HepG2 (cell line): ENCODE data around the gene TLE1. TPM values are rescaled to one million over a fixed set of nuclear protein-coding genes. Genes with fewer than 3 reads are reported as not detected.

Experiments used
- ATAC-seq: fragments of 200-7000 bp; cut with Tn5 transposase; 3 replicates; pipeline ENCODE4 v1.9.1; 2020; ENCODE audit warnings: mild to moderate bottlenecking, moderate library complexity
- BruUV-seq: library from RNA; stranded (reverse); fragments of 400-500 nt; replicated peaks from 2 replicates; lab custom pipeline; 2021; lab: Mats Ljungman, UMichigan
- CTCF ChIA-PET: fragments of 300-600 bp; formaldehyde crosslinking; extraction: SDS; loops from one replicate; lab custom pipeline; 2021; ENCODE audit warnings: low total read pairs, inconsistent platforms, low intra/inter-chr PET ratio; lab: Yijun Ruan, JAX
- POLR2A ChIA-PET: fragments of 350-600 bp; sonication (Branson Sonifier 250); formaldehyde crosslinking; loops from one replicate; lab custom pipeline; 2020; ENCODE audit warnings: antibody characterized with exemption, inconsistent platforms; lab: Yijun Ruan, JAX
- DNase-seq: peaks from one replicate; pipeline ENCODE4 v3.0.0-alpha.2; 2015; ENCODE audit warnings: low spot score
- FAIRE-seq: peaks from 3 replicates; lab custom pipeline; 2011; peaks lifted over from hg19 to GRCh38; lab: Jason Lieb, UNC
- H2AFZ ChIP-seq: one replicate; pipeline ENCODE4 v1.6.1; 2011; ENCODE audit warnings: low read length, inconsistent platforms
- H3K27ac ChIP-seq: fragments of 300-600 bp; 3 replicates; pipeline ENCODE4 v1.8.0; 2011; ENCODE audit warnings: mixed run types, mild to moderate bottlenecking, mixed read lengths, low read length, inconsistent platforms; ENCODE audit not compliant: insufficient read depth; ENCODE audit errors: extremely low read length
- H3K27me3 ChIP-seq, 2 experiments: fragments of 200-600 bp in 1 of 2; 2 replicates in 1 of 2; 3 replicates in 1 of 2; pipeline versions ENCODE4 v1.6.0 to v1.8.0; 2011; ENCODE audit warnings: low read length in 2 of 2, mild to moderate bottlenecking in 2 of 2, moderate library complexity in 2 of 2, inconsistent platforms in 1 of 2; ENCODE audit not compliant: insufficient read depth in 2 of 2, control insufficient read depth in 1 of 2
- H3K36me3 ChIP-seq, 2 experiments: fragments of 200-600 bp in 1 of 2; replicated peaks in 1 of 2; 2 replicates in 1 of 2; 3 replicates in 1 of 2; pipeline versions ENCODE4 v1.5.1 to v1.8.0; 2011; ENCODE audit warnings: low read length in 2 of 2, inconsistent platforms in 1 of 2; ENCODE audit not compliant: insufficient read depth in 2 of 2, control insufficient read depth in 1 of 2
- H3K4me1 ChIP-seq: 2 replicates; pipeline ENCODE4 v1.5.1; 2012; ENCODE audit warnings: low read length, inconsistent platforms; ENCODE audit not compliant: insufficient read depth
- H3K4me2 ChIP-seq: 2 replicates; pipeline ENCODE4 v1.6.0; 2011; ENCODE audit warnings: low read depth, low read length, inconsistent platforms
- H3K4me3 ChIP-seq, 3 experiments: fragments of 200-600 bp in 1 of 3; sonication (generic), shearing (Covaris generic) in 1 of 3; replicated peaks in 1 of 3; 2 replicates each; pipeline ENCODE4 v1.5.1; 2011 to 2016; ENCODE audit warnings: low read length in 3 of 3, inconsistent platforms in 2 of 3, low read depth in 2 of 3, mild to moderate bottlenecking in 2 of 3, control low read depth in 1 of 3, mixed read lengths in 1 of 3; ENCODE audit not compliant: insufficient read depth in 1 of 3
- H3K79me2 ChIP-seq: one replicate; pipeline ENCODE4 v1.6.1; 2011; ENCODE audit warnings: low read length, inconsistent platforms; ENCODE audit not compliant: insufficient read depth
- H3K9ac ChIP-seq: 2 replicates; pipeline ENCODE4 v1.6.0; 2011; ENCODE audit warnings: mild to moderate bottlenecking, low read depth, low read length, inconsistent platforms; ENCODE audit not compliant: insufficient read depth
- H3K9me3 ChIP-seq: 2 replicates; pipeline ENCODE4 v1.5.1; 2012; ENCODE audit warnings: mild to moderate bottlenecking, low read length
- H4K20me1 ChIP-seq: 2 replicates; pipeline ENCODE4 v1.6.0; 2011; ENCODE audit warnings: inconsistent platforms, mild to moderate bottlenecking, low read length, moderate library complexity; ENCODE audit not compliant: insufficient read depth
- GFI1 ChIP-seq: sonication (generic); formaldehyde crosslinking; IDR thresholded peaks from 2 replicates; pipeline ENCODE4 v1.5.0; 2020; ENCODE audit warnings: missing genetic modification reagents, mild to moderate bottlenecking, borderline replicate concordance
- MEIS2 ChIP-seq: sonication (generic); formaldehyde crosslinking; IDR thresholded peaks from 2 replicates; pipeline ENCODE4 v1.9.0; 2021; ENCODE audit warnings: mild to moderate bottlenecking, missing genetic modification reagents
- TBP ChIP-seq: sonication (generic); formaldehyde crosslinking; IDR thresholded peaks from 2 replicates; pipeline ENCODE4 v1.5.0; 2020; ENCODE audit warnings: missing genetic modification reagents
- ZBTB10 ChIP-seq: sonication (generic); formaldehyde crosslinking; IDR thresholded peaks from 2 replicates; pipeline ENCODE4 v1.4.0; 2020; ENCODE audit warnings: missing genetic modification reagents, borderline replicate concordance
- ZNF296 ChIP-seq: sonication (generic); formaldehyde crosslinking; conservative IDR thresholded peaks from 2 replicates; pipeline ENCODE4 v1.5.0; 2020; ENCODE audit warnings: mild to moderate bottlenecking, missing genetic modification reagents
- ZNF687 ChIP-seq: sonication (generic); formaldehyde crosslinking; IDR thresholded peaks from 2 replicates; pipeline ENCODE4 v1.5.1; 2020; ENCODE audit warnings: mild to moderate bottlenecking, missing genetic modification reagents, moderate library complexity
- WGBS: methylation state at CpG from one replicate; pipeline ENCODE4 v1.1.6; 2017; ENCODE audit warnings: low lambda C conversion rate; 5-methylcytosine and 5-hydroxymethylcytosine counted together
- in situ Hi-C: cut with HindIII; loops from 2 replicates; pipeline ENCODE4 v1.10.0; 2017; ENCODE audit warnings: low pct_unique_long_range_greater_than_20kb; ENCODE audit not compliant: extremely low pct_ligation_motif_present
- intact Hi-C: fragments of 100-400 bp; cut with micrococcal nuclease; formaldehyde crosslinking; loops from one replicate; pipeline ENCODE4 v1.10.0; 2022; ENCODE audit not compliant: unreplicated experiment
- polyA plus RNA-seq, 8 experiments: library from polyadenylated mRNA; depleted of rRNA in 3 of 8; stranded (reverse) in 7 of 8; unstranded in 1 of 8; fragments of >200 nt; fragmentation: Illumina TruSeq in 4 of 8; extraction: Trizol in 4 of 8; gene quantifications; 2 replicates each; pipeline versions ENCODE4 v1.2.1 to v1.2.3, GENCODE V29; 2011 to 2016; ENCODE audit warnings: low read depth in 4 of 8, missing spikeins in 1 of 8, mixed read lengths in 1 of 8; ENCODE audit not compliant: insufficient read depth in 1 of 8
- total RNA-seq, 5 experiments: library from RNA; depleted of rRNA; stranded (reverse); fragments of >200 nt; fragmentation: Illumina TruSeq; extraction: Trizol; gene quantifications; 2 replicates each; pipeline ENCODE4 v1.2.3, GENCODE V29; 2016; ENCODE audit warnings: low read depth in 1 of 5

The TLE1 gene
- total and polyA plus RNA-seq, 2 of the 13 experiments (the other 11 are each of a cell fraction or from before 2014, with no cell fraction given), result 35.9 to 109 TPM

GRCh38 chr9:81591791-81592190 is 97.6 kb downstream of the TLE1 start:
- TF ChIP-seq MEIS2 (no peak), ZNF296 (CRISPR knock-in tag) (no peak), ZNF687 (0 out of 2 replicates have a peak, but pooled peaks have one; percentile 28), TBP (no peak), ZBTB10 (no peak), GFI1 (CRISPR knock-in tag) (no peak)
- POLR2A ChIA-PET, result no interaction called here
- BruUV-seq, result no TSS peak
- Histone ChIP-seq H4K20me1 (no peaks in the 10 kb centered on the region), H3K4me3 (no peak overlapping the region), H2AFZ (no peak overlapping the region), H3K4me2 (no peak overlapping the region), H3K36me3 (peaks cover 10 to 55% of the 10 kb centered on the region in 2 experiments; a peak in 4 of 5 replicates), H3K27me3 (no peaks in the 10 kb centered on the region), H3K9ac (no peak overlapping the region), H3K79me2 (peaks cover 2% of the 10 kb centered on the region), H3K27ac (no peak overlapping the region), H3K9me3 (no peaks in the 10 kb centered on the region), H3K4me1 (peaks cover 83% of the 10 kb centered on the region)
- in situ Hi-C loops, result no loop called here
- ATAC-seq (no peak), FAIRE-seq (no peak), DNase-seq (no peak)
- intact Hi-C loops, result no loop called here
- 99% methylated on average over 12 of the region's 12 CpGs for WGBS
- CTCF ChIA-PET, result no interaction called here
